NCI-H2196 treated with DMSO at 0.1 percent for 48 hours (cell line): ENCODE results near the gene MTUS2.

ENCODE experiments used
- DNase-seq: peaks from one replicate; lab custom pipeline; 2025; ENCODE audit not compliant: unreplicated experiment; lab: John Stamatoyannopoulos, UW

MTUS2 gene

DNA sequence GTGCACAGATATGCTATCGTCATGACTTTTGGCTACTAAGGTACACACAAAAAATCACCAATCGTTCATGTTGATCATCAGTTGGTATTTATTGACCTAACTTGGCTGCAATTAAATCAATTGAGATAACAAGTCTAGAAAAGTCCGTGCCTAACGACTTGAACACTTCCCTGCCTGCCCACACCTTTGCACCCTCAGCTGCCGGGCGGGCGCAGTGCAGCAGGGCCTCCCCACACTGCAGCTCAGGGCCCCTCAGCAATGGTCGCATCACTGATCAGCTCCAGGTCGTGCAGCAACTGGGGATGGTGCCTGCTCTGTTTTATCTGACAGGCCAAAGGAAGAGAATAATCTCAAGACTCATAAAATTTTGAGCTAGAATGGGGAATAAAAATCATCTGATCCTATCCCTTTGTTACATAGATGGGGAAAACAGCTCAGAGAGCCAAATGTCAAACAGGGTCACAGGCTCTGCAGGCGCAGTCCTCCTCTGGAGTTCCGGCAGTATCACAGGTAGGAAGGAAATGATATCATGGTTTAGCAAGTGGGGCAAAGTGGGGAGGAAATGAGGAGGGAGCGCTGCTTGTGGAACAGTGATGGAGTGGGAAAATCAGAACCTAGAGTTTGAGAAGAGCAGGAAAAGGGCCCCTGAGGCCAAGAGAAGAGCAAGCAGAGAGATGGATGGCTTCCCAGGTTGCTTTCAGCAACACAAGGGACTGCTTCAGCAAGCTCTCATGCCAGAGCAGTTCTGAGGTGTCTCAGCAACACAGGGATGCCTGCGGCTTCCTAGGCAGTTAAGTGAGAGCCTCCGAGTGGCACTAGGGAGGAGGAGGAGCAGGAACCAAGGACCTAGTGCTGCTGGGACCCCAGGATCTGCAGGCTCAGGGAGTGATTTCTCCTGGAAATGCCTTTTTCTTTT lies 717.9 kb downstream of the MTUS2 start:
- no peak for DNase-seq

DNA sequence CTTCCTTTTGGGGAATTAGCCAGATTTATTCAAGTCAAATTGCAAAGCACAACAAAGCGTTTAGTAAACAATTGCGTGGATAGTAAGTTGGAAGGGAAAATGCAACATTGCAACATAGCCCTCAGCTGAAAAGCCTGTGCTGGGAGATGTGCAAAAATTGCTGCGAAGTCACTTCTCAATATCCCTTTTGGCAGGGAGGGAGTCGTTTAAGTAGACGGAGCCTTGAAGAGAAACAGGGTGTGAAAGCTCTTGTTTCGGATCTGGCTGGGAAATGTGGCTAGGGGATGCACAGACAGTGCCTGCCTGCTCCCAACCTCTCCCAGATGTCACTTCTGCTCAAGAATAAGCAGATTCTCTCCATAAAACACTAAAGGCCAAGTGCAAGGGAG lies 718.5 kb downstream of the MTUS2 start:
- DNase-seq: no peak

- no peak for DNase-seq
Observed at GRCh38 chr13:29539856-29540255, 719.7 kb downstream of the MTUS2 start.

- DNase-seq: no peak
Observed at GRCh38 chr13:29540334-29540733, 720.2 kb downstream of the MTUS2 start.

- DNase-seq: no peak
Observed at GRCh38 chr13:29540799-29541198, 720.7 kb downstream of the MTUS2 start.

DNA sequence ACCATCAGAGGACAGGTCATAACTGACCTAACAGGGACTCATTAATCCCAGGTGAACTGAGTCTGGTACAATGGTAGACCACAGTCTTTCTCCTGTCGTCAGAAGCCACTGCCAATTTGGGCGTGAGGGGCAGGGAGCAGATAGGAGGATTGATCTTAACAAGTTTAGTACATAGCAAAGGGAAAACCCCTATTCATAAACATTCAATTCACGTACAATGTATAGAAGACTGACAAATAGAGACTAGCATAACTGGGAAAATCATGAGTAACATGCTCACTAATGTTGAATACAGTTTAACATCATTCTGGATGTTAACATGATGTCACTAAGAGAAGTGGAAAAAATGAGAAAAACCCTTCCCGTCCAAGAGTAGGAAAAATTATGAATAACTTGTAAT lies 721.3 kb downstream of the MTUS2 start:
- no peak for DNase-seq

- no peak for DNase-seq
Observed at GRCh38 chr13:29542381-29542780, 722.2 kb downstream of the MTUS2 start.

GRCh38 chr13:29543230-29544215 lies 723.4 kb downstream of the MTUS2 start:
- DNase-seq: no peak

DNA sequence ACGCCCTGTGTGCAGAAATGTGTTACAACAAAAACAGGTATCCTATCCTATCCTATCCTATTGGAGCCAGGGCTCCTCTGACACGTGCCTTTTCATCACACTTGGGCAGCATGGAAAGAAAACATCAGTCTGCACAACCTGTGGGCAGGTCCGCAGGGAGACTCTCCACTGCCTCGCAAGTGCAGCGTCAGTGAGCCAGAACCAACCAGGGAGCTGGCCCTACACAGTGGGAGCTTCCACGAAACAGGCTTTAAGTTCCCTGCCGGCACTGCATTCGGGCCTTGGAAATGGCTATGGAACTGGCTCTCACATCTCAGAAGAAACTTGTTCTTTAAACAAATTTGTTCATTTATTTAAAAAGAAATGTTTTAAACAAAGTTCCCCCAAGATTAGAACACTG lies 725.8 kb downstream of the MTUS2 start:
- no peak for DNase-seq

GRCh38 chr13:29546662-29547061 lies 726.5 kb downstream of the MTUS2 start:
- no peak for DNase-seq

- DNase-seq: no peak
Observed at GRCh38 chr13:29547153-29547552, 727.0 kb downstream of the MTUS2 start.

DNA sequence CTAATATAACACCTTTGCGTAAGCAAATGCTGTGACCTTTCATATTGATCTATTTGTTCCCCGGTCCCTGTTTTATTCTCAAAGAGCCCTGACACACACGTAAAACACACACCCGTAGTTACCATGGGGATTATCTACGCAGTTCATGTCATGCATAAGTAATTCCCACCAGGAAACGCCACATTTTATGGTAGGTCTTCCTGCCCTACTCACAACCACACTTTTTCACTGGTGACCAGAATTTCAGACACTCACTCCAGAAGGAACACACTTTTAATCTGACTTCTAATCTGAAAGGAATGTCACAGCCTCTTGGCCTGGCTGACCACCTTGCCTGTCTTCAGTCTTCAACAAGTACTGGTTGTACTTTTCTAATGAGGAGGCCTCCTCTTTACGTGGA lies 728.6 kb downstream of the MTUS2 start:
- no peak for DNase-seq

DNA sequence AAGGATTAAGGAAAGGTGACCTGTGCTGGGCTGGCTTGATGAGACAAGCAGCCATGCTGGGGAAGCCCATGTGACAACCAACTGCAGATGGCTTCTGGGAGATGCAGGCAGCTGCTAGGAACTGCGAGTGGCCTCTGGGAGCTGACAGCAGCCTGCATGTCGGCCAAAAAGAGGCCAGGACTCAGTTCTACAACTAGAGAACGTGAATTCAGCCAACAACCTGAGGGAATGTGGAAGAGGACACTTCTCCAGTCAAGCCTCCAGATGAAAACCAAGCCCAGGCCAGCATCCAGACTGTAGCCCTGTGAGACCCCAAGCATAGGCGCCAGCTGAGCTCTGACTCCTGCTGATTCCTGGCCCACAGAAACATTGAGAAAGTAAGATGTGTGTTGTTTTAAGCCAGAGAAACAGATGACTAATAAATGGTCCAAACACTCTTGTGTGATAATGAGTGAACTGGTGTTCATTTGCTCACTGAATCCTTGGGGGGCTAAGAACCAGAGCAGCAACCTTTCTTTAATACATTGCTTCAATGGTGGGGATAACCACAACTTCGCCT lies 730.4 kb downstream of the MTUS2 start:
- no peak for DNase-seq

GRCh38 chr13:29551214-29551613 lies 731.1 kb downstream of the MTUS2 start:
- no peak for DNase-seq
